SK-N-SH (cell line): Measurements from ENCODE around the gene SLC25A38. TPM values are rescaled to one million over a fixed set of nuclear protein-coding genes. Genes with fewer than 3 reads are reported as not detected.
"Not testable (repeated sequence)": the region's sequence is repeated elsewhere in the genome, so short reads cannot be mapped to it uniquely, and the experiment has no call there.

ENCODE experiments used
- CTCF ChIA-PET: fragments of 300-600, 350-600 bp; formaldehyde crosslinking; extraction: SDS; loops from one replicate; lab custom pipeline; 2021; lab: Yijun Ruan, JAX
- POLR2A ChIA-PET: fragments of 350-600 bp; sonication (Branson Sonifier 250); formaldehyde crosslinking; extraction: SDS; loops from one replicate; lab custom pipeline; 2020; ENCODE audit warnings: antibody characterized with exemption, inconsistent platforms; lab: Yijun Ruan, JAX
- DNase-seq: peaks from one replicate; pipeline ENCODE4 v3.0.0; 2012
- H2AFZ ChIP-seq: fragments of 200-600 bp; sonication (generic); 2 replicates; pipeline ENCODE4 v1.8.1; 2016; ENCODE audit warnings: antibody characterized with exemption, mild to moderate bottlenecking, low read depth
- H3F3A ChIP-seq: fragments of 200-600 bp; sonication (generic); replicated peaks from 2 replicates; pipeline ENCODE3; 2016; ENCODE audit warnings: antibody characterized with exemption, mild to moderate bottlenecking; ENCODE audit not compliant: insufficient read depth
- H3K27ac ChIP-seq, 2 experiments: fragments of 200-500 bp in 1 of 2; fragments of 200-600 bp in 1 of 2; sonication (Bioruptor generic) in 1 of 2; sonication (generic), shearing (Covaris generic) in 1 of 2; 2 replicates each; pipeline versions ENCODE4 v1.5.1 to v1.6.1; 2014 to 2016; ENCODE audit warnings: low read depth in 2 of 2, inconsistent platforms in 1 of 2, low read length in 1 of 2, mild to moderate bottlenecking in 1 of 2, mixed read lengths in 1 of 2
- H3K27me3 ChIP-seq: fragments of 200-600 bp; sonication (generic), shearing (Covaris generic); 2 replicates; pipeline ENCODE4 v1.6.1; 2016; ENCODE audit warnings: mixed run types; ENCODE audit not compliant: insufficient read depth
- H3K36me3 ChIP-seq, 2 experiments: fragments of 200-500 bp in 1 of 2; fragments of 200-600 bp in 1 of 2; sonication (Bioruptor generic) in 1 of 2; sonication (generic) in 1 of 2; replicated peaks in 1 of 2; 2 replicates each; pipeline versions ENCODE3 to v1.5.1; 2014 to 2016; ENCODE audit warnings: low read length in 1 of 2, mild to moderate bottlenecking in 1 of 2; ENCODE audit not compliant: insufficient read depth in 2 of 2, control insufficient read depth in 1 of 2
- H3K4me1 ChIP-seq, 2 experiments: fragments of 200-500 bp in 1 of 2; fragments of 200-600 bp in 1 of 2; sonication (Bioruptor generic) in 1 of 2; sonication (generic), shearing (Covaris generic) in 1 of 2; 2 replicates each; pipeline versions ENCODE4 v1.5.1 to v1.6.1; 2014 to 2016; ENCODE audit warnings: low read depth in 1 of 2, low read length in 1 of 2, mixed run types in 1 of 2; ENCODE audit not compliant: insufficient read depth in 2 of 2, control insufficient read depth in 1 of 2
- H3K4me2 ChIP-seq: fragments of 200-600 bp; sonication (generic), shearing (Covaris generic); 2 replicates; pipeline ENCODE4 v1.6.1; 2017; ENCODE audit warnings: mixed run types
- H3K4me3 ChIP-seq, 2 experiments: fragments of 200-500 bp in 1 of 2; fragments of 200-600 bp in 1 of 2; sonication (Bioruptor generic) in 1 of 2; sonication (generic), shearing (Covaris generic) in 1 of 2; 2 replicates each; pipeline versions ENCODE4 v1.5.1 to v1.8.1; 2014 to 2016; ENCODE audit warnings: low read depth in 2 of 2, inconsistent platforms in 1 of 2, low read length in 1 of 2, mild to moderate bottlenecking in 1 of 2, mixed read lengths in 1 of 2, moderate library complexity in 1 of 2
- H3K79me2 ChIP-seq: fragments of 200-600 bp; sonication (generic); 2 replicates; pipeline ENCODE4 v1.8.1; 2017; ENCODE audit warnings: mild to moderate bottlenecking; ENCODE audit not compliant: insufficient read depth
- H3K9ac ChIP-seq: fragments of 200-600 bp; sonication (generic); 2 replicates; pipeline ENCODE4 v1.6.1; 2017; ENCODE audit warnings: mixed run types
- H3K9me2 ChIP-seq: fragments of 200-600 bp; sonication (generic); 2 replicates; pipeline ENCODE4 v1.6.1; 2017; ENCODE audit warnings: mixed run types
- H3K9me3 ChIP-seq: fragments of 200-600 bp; sonication (generic); 2 replicates; pipeline ENCODE4 v1.6.1; 2017; ENCODE audit warnings: mixed run types, mild to moderate bottlenecking, moderate library complexity
- H4K20me1 ChIP-seq: fragments of 200-600 bp; sonication (generic); 2 replicates; pipeline ENCODE4 v1.6.1; 2017; ENCODE audit warnings: mild to moderate bottlenecking, mixed run types; ENCODE audit not compliant: insufficient read depth
- CHD2 ChIP-seq: fragments of 150-350 bp; IDR thresholded peaks from 2 replicates; pipeline ENCODE4 v1.6.1; 2018; ENCODE audit warnings: low read length; ENCODE audit not compliant: partially characterized antibody
- ELF1 ChIP-seq: IDR thresholded peaks from 2 replicates; pipeline ENCODE4 v1.4.0; 2012
- EP300 ChIP-seq, 2 experiments: IDR thresholded peaks; 2 replicates each; pipeline versions ENCODE4 v1.4.0 to v1.6.1; 2012; ENCODE audit warnings: borderline replicate concordance in 1 of 2, low read depth in 1 of 2, low read length in 1 of 2
- EZH2phosphoT487 ChIP-seq: fragments of 200-600 bp; sonication (generic); IDR thresholded peaks from 2 replicates; pipeline ENCODE4 v1.6.1; 2017; ENCODE audit warnings: low read depth, mixed run types, mild to moderate bottlenecking, antibody characterized with exemption, moderate library complexity, borderline replicate concordance
- FOXM1 ChIP-seq: IDR thresholded peaks from 2 replicates; pipeline ENCODE4 v1.4.0; 2012; ENCODE audit warnings: low read depth, mild to moderate bottlenecking
- GATA2 ChIP-seq: sonication (generic); formaldehyde crosslinking; IDR thresholded peaks from 2 replicates; pipeline ENCODE4 v1.5.0; 2020; ENCODE audit warnings: mild to moderate bottlenecking, missing genetic modification reagents
- JUND ChIP-seq: IDR thresholded peaks from 2 replicates; pipeline ENCODE4 v1.4.0; 2012
- MXI1 ChIP-seq: IDR thresholded peaks from 2 replicates; pipeline ENCODE4 v1.6.1; 2012; ENCODE audit warnings: mild to moderate bottlenecking, low read depth, low read length, improper control_type of control experiment
- NFIC ChIP-seq: IDR thresholded peaks from 2 replicates; pipeline ENCODE4 v1.4.0; 2012; ENCODE audit warnings: borderline replicate concordance
- NRF1 ChIP-seq: IDR thresholded peaks from 2 replicates; pipeline ENCODE4 v1.6.1; 2012; ENCODE audit warnings: low read depth, mild to moderate bottlenecking, low read length
- POLR2AphosphoS5 ChIP-seq: IDR thresholded peaks from 2 replicates; pipeline ENCODE4 v1.6.1; 2012; ENCODE audit warnings: low read depth, low read length
- RCOR1 ChIP-seq: fragments of 150-350 bp; IDR thresholded peaks from 2 replicates; pipeline ENCODE4 v1.6.1; 2017; ENCODE audit warnings: antibody characterized with exemption, low read length
- RFX5 ChIP-seq: IDR thresholded peaks from 2 replicates; pipeline ENCODE4 v1.6.1; 2012; ENCODE audit warnings: mild to moderate bottlenecking, improper control_type of control experiment, low read length
- RXRA ChIP-seq: IDR thresholded peaks from 2 replicates; pipeline ENCODE4 v1.4.0; 2012; ENCODE audit warnings: low read depth, mild to moderate bottlenecking, borderline replicate concordance
- SIN3A ChIP-seq: IDR thresholded peaks from 2 replicates; pipeline ENCODE4 v1.6.1; 2012; ENCODE audit warnings: low read depth, mild to moderate bottlenecking, low read length, moderate library complexity, borderline replicate concordance
- TCF12 ChIP-seq: IDR thresholded peaks from 2 replicates; pipeline ENCODE4 v1.4.0; 2012
- TEAD4 ChIP-seq: IDR thresholded peaks from 2 replicates; pipeline ENCODE4 v1.4.0; 2012; ENCODE audit warnings: mild to moderate bottlenecking, borderline replicate concordance; ENCODE audit not compliant: insufficient read depth
- WGBS: methylation state at CpG from one replicate; pipeline ENCODE4 v1.1.6; 2017; ENCODE audit warnings: low lambda C conversion rate; 5-methylcytosine and 5-hydroxymethylcytosine counted together
- polyA plus RNA-seq, 3 experiments: library from polyadenylated mRNA; depleted of rRNA; stranded (reverse); fragments of >200 nt; gene quantifications; 2 replicates each; pipeline ENCODE4 v1.2.3, GENCODE V29; 2012
- TF ChIP-seq, protein P1 (sequence below): IDR thresholded peaks from 2 replicates; pipeline ENCODE4; 2012
- TF ChIP-seq, protein P2 (sequence below): IDR thresholded peaks from 2 replicates; pipeline ENCODE4 v1.4.0; 2012; ENCODE audit warnings: low read depth
- TF ChIP-seq, protein P3 (sequence below): IDR thresholded peaks from 2 replicates; pipeline ENCODE4 v1.4.0; 2012; ENCODE audit warnings: low read depth, borderline replicate concordance
- TF ChIP-seq, protein P4 (sequence below): IDR thresholded peaks from 2 replicates; pipeline ENCODE4 v1.4.0; 2012; ENCODE audit warnings: low read depth, borderline replicate concordance

Gene SLC25A38
- polyA plus RNA-seq, 1 of the 3 experiments (the other 2 are of a cell fraction): 34.9 TPM

DNA sequence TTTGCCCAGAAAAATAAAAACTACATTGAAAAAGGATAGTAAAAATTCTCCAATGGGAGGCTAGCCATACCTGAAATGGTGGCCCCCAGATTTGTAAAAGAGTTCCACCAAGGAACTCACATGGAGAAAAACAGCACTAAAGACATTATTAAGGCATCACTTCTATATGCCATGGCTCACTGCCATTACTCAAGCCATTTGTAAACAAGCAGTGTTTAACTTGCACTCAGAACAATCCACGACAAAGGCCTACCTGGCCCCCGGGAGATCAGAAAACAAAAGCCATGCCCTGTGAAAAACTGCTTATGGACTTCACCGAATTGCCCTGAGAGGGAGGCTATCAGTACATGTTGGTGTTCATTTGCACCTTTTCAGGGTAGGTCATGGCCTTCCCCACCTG lies 34.1 kb upstream of the SLC25A38 start (continued):
- no peak for TF ChIP-seq CHD2
- no peak for TF ChIP-seq RCOR1
- no peak for TF ChIP-seq FOXM1
- TF ChIP-seq TEAD4: no peak
- TF ChIP-seq, protein P1, sequence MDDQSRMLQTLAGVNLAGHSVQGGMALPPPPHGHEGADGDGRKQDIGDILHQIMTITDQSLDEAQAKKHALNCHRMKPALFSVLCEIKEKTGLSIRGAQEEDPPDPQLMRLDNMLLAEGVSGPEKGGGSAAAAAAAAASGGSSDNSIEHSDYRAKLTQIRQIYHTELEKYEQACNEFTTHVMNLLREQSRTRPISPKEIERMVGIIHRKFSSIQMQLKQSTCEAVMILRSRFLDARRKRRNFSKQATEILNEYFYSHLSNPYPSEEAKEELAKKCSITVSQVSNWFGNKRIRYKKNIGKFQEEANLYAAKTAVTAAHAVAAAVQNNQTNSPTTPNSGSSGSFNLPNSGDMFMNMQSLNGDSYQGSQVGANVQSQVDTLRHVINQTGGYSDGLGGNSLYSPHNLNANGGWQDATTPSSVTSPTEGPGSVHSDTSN: no peak
- no peak for TF ChIP-seq RFX5

DNA sequence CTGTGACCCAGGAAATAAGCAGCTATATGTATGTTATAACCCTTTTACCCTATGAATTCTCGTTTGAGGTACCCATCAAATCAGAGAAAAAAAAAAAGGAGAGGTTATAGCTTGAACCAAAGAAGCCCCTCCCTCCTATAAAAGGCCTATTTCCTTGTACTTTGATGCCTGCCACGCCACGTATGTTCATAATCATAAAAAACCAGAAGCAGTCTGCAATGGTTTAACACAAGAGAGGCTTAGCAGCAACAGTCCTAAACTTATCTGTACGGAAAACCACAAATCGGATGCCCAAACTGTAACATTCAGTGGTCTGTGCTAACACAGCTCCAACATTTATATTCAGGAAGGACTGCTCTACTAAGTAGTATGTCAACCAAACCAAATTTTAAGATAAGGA lies 32.5 kb upstream of the SLC25A38 start:
- H3K36me3 ChIP-seq: no peaks in the 10 kb centered on the region
- no peaks in the 10 kb centered on the region for H3K9me2 ChIP-seq
- DNase-seq: no peak
- H3K4me3 ChIP-seq: no peak overlapping the region
- ChIA-PET CTCF (no interaction called here), POLR2A (no interaction called here)
- no peak overlapping the region for H3K27ac ChIP-seq
- no peaks in the 10 kb centered on the region for H3K27me3 ChIP-seq
- no peaks in the 10 kb centered on the region for H3F3A ChIP-seq
- H3K79me2 ChIP-seq: no peaks in the 10 kb centered on the region
- no peak overlapping the region for H3K4me2 ChIP-seq
- H3K9me3 ChIP-seq: no peaks in the 10 kb centered on the region
- H3K9ac ChIP-seq: no peak overlapping the region
- H3K4me1 ChIP-seq: peaks cover 0 to 2% of the 10 kb centered on the region in 2 experiments; a peak in 1 of 4 replicates
- no peak overlapping the region for H2AFZ ChIP-seq
- WGBS: 59% methylated on average over 5 of the region's 5 CpGs
- no peaks in the 10 kb centered on the region for H4K20me1 ChIP-seq
- TF ChIP-seq JUND (no peak), RFX5 (no peak), RXRA (no peak), FOXM1 (no peak), NRF1 (no peak), TCF12 (no peak), CHD2 (no peak), ELF1 (no peak), MXI1 (no peak), POLR2AphosphoS5 (no peak), NFIC (no peak), EZH2phosphoT487 (no peak), EP300 (IDR thresholded peaks at IDR 0.05; ENCODE audit: borderline replicate concordance in 1 of 2, low read depth in 1 of 2, low read length in 1 of 2) (no peak), SIN3A (no peak), GATA2 (CRISPR knock-in tag) (no peak)
- TF ChIP-seq, protein P1: no peak
- TF ChIP-seq, protein P2, sequence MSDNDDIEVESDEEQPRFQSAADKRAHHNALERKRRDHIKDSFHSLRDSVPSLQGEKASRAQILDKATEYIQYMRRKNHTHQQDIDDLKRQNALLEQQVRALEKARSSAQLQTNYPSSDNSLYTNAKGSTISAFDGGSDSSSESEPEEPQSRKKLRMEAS: no peak
- TF ChIP-seq, protein P3, sequence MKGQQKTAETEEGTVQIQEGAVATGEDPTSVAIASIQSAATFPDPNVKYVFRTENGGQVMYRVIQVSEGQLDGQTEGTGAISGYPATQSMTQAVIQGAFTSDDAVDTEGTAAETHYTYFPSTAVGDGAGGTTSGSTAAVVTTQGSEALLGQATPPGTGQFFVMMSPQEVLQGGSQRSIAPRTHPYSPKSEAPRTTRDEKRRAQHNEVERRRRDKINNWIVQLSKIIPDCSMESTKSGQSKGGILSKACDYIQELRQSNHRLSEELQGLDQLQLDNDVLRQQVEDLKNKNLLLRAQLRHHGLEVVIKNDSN: no peak
- TF ChIP-seq, protein P4, sequence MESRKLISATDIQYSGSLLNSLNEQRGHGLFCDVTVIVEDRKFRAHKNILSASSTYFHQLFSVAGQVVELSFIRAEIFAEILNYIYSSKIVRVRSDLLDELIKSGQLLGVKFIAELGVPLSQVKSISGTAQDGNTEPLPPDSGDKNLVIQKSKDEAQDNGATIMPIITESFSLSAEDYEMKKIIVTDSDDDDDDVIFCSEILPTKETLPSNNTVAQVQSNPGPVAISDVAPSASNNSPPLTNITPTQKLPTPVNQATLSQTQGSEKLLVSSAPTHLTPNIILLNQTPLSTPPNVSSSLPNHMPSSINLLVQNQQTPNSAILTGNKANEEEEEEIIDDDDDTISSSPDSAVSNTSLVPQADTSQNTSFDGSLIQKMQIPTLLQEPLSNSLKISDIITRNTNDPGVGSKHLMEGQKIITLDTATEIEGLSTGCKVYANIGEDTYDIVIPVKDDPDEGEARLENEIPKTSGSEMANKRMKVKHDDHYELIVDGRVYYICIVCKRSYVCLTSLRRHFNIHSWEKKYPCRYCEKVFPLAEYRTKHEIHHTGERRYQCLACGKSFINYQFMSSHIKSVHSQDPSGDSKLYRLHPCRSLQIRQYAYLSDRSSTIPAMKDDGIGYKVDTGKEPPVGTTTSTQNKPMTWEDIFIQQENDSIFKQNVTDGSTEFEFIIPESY: no peak

DNA sequence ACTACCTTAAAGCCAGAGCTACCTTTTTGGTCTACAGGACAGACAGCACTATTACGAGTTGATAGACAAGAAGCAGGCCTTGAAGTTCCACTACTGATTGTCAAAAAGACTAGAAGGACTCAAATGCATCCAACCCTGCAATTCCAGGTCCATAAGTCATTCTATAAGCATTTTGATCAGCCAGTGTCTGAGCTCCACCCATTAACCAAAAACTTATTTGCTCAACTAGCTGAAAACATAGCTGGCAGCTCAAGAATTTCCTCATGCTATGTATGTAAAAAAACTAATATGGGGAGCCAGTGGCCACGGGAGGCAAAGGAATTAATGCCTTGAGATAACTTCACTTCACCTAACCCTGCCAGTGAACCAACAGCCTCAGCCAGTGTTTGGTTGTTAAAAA lies 32.0 kb upstream of the SLC25A38 start:
- H3K9me2 ChIP-seq, POLR2A ChIA-PET, H4K20me1 ChIP-seq, H3K4me1 ChIP-seq, H3K9ac ChIP-seq, H3K4me3 ChIP-seq, H3K27me3 ChIP-seq, H3K36me3 ChIP-seq, H3K79me2 ChIP-seq, H3K9me3 ChIP-seq, H3F3A ChIP-seq, H3K4me2 ChIP-seq, CTCF ChIA-PET, H3K27ac ChIP-seq, H2AFZ ChIP-seq, DNase-seq: not testable (repeated sequence)
- 30% methylated on average over 2 of the region's 2 CpGs for WGBS
